ENCODE data around the gene CDH8.

DNA sequence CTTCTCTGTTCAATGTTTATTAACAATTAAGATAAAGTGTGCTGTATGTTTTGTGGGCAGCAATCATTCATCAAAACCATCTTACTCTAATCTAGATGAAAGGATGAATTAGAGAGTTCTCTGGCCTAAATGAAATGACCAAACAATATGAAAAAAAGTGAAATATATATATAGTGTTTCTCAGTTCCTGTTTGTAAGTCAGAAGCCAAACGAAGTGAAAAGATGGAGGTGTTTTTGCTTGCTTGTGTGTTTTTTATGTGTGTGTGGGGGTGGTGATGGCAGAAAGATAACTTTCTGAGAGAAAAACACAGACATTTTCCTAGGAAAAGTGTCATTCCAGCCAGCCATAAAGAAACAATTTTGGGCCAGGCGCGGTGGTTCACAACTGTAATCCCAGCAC, 138.6 kb downstream of the CDH8 start:
- TF ChIP-seq EZH2phosphoT487 (IDR thresholded peaks at IDR 0.05; ENCODE audit: low read depth, severe bottlenecking, unreplicated experiment) = no peak
- TF ChIP-seq, protein P1, sequence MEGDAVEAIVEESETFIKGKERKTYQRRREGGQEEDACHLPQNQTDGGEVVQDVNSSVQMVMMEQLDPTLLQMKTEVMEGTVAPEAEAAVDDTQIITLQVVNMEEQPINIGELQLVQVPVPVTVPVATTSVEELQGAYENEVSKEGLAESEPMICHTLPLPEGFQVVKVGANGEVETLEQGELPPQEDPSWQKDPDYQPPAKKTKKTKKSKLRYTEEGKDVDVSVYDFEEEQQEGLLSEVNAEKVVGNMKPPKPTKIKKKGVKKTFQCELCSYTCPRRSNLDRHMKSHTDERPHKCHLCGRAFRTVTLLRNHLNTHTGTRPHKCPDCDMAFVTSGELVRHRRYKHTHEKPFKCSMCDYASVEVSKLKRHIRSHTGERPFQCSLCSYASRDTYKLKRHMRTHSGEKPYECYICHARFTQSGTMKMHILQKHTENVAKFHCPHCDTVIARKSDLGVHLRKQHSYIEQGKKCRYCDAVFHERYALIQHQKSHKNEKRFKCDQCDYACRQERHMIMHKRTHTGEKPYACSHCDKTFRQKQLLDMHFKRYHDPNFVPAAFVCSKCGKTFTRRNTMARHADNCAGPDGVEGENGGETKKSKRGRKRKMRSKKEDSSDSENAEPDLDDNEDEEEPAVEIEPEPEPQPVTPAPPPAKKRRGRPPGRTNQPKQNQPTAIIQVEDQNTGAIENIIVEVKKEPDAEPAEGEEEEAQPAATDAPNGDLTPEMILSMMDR (IDR thresholded peaks at IDR 0.05; ENCODE audit: poor library complexity) = no peak

Data from hepatocyte (in vitro differentiated cells).